NK-92 treated with Interleukin-12 subunit alpha and Interleukin-12 subunit beta, amount 100 ng/mL, for 24 hours (cell line): Measurements from ENCODE around the gene EML6.
"Not testable (repeated sequence)": the region's sequence is repeated elsewhere in the genome, so short reads cannot be mapped to it uniquely, and the experiment has no call there.

Experiments
- DNase-seq: peaks from one replicate; lab custom pipeline; 2025; lab: John Stamatoyannopoulos, UW

Gene EML6

DNA sequence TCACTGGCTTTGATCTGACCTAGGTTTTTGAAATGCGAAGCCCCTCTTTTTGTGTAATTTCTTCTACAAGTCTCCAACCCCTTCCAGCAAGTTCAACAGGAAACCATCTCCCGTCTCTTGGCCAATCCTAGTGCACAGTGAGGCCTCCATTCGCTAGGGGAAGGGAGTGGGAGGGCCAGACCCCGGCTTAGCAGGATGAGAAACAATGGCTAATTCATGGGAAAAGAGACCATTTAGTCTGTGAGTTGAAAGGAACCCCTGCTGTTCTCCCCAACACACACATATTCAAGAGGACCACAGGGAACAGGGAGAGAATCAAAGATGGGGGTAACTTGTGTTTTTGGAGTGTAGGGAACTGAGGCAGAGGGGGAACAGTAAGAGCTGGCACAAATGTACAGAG lies 243.8 kb downstream of the EML6 start:
- no peak for DNase-seq

DNA sequence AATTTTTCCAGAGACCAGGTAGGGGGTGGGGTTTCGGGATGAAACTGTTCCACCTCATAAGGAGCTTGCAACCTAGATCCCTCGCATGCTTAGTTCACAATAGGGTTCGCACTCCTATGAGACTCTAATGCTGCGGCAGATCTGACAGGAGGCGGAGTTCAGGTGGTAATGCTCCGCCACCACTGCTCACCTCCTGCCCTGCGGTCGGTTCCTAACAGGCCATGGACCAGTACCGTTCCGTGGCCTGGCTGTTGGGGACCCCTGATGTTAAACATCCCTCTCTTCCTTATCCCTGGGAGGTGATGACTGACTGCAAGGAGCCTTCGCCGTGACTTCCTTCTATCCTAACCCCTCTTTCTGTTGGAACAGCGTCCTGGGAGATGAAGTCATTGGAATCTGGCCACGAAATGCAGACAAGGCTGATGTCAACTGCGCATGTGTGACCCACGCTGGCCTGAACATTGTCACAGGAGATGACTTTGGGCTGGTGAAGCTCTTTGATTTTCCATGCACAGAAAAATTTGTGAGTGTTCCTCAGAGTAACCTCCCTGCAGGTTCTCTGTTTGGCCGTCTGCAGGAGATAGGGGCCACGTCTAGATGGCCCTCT lies 244.4 kb downstream of the EML6 start:
- no peak for DNase-seq

- no peak for DNase-seq
These were observed 245.2 kb downstream of the EML6 start for GRCh38 chr2:54968561-54969218.

DNA sequence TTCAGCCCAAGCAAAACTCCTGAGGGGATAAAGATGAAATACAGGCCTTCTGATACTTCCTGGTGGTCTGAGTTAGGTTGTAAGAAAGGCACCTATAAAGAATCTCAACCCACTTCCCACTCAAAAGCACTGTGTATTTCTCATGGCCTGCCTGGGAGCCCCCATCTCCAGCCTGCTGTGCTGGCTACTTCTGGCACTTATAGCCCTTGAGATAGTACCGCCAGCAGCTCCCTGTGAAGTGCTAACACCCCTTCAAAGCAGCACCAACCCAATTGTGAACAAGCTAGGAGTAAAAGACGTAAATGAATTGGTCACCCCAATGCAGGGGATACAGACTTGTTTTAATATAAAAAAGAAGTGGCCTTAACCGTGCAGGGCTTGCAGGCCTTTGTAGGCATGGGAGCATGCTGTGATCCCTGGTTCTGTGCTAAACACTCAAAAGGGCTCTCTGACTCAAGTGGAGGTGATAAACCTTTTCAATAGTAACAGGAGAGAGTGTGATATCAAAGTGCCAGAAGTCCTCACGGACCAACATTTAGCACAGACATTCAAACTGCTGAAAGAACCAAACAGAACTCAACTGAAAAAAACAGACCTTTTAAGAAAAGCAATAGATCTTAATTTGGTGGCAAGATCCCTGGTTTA lies 246.0 kb downstream of the EML6 start:
- DNase-seq = no peak

DNA sequence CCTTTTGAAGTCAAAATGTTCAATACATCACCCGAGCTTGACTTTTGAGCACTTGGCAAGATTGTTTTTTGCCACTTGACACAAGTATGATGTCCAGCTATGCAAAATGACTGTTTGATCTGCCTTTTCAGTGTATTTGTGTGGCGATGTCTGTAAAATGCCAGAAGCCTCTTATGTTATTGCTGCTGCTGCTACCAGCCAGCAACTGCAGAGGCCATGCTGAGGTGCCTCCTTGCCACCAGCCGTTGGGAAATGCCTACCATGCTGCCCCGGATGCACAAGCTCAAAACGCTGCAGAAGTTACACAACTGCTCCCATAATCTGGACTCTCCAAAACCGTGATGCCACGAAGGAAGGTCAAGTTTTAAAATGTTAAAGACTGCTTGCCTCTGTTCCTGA lies 246.5 kb downstream of the EML6 start:
- no peak for DNase-seq

- no peak for DNase-seq
These were observed 251.7 kb downstream of the EML6 start for GRCh38 chr2:54975175-54975574.

- no peak for DNase-seq
These were observed 252.4 kb downstream of the EML6 start for GRCh38 chr2:54975598-54976492.

- no peak for DNase-seq
These were observed 253.7 kb downstream of the EML6 start for GRCh38 chr2:54977149-54977548.

DNA sequence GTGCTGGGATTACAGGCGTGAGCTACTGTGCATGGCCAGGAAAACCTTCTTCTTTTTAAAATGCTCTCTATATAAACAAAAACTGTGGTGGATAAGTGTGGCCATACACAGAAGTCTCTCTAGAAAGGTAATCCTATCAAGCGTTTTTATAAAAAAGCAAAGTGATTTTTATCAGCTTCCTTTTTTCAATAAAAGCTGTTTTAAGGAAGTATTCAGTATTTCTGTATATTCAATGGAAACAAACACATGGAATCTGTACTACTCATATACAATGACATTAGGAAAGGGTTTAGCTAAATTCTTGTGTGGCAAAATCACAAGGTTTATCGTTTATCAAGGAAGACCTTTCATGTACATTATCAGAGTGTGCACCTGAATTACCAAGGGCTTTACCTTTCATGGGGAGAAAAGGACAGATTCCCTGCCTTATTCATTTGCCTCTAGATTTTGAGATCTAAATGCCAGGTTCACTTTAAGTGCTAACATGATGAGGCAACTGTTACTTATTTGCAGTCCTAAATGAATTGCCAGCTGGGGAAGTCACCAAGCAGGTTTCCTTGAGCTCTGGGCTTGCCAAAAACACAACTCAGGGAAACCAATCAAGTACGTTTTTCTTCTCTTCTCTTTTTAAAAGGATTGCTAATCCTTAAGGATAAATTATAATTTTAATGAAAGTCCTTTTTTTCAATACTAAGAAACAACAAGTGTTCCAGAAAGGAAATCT lies 256.0 kb downstream of the EML6 start:
- no peak for DNase-seq

GRCh38 chr2:54981385-54981784 lies 257.9 kb downstream of the EML6 start:
- DNase-seq = no peak

- DNase-seq = no peak
These were observed 260.1 kb downstream of the EML6 start for GRCh38 chr2:54983345-54984220.

DNA sequence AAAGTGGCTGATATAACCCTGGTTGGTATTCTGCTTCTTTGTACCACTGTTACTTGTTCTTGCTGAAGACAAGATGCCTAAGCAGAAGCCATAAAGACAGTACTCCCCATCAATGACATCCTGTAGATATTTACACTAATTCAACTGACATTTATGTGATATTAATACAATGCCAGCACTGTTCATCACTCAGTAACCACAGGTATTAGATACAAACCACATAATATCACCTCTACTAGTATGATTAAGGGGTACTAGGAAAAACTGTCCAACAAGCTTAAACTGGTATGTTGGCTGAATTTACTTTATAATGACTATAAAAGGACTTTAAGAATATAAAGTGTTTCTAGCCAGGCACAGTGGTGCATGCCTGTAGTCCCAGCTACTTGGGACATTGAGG lies 261.0 kb downstream of the EML6 start:
- DNase-seq = no peak

- no peak for DNase-seq
These were observed 262.8 kb downstream of the EML6 start for GRCh38 chr2:54986264-54986663.

DNA sequence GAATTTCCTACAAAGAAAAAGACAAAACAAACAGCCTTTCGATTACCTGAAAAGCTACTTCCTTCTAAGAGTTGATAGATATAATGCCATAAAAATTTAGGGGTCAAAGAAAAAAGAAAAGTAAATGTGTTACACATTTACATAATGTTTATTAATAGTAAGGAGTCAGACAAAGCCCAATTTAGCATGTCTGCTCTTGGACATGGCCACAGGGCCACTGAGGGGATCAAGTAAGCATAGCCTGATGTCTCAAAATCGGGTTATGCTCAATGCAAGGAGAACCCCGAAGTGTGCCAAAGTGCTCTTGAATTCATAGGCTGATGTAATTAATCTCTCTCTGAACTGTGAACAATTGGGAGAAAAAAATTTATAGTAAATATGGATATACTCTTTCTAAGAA lies 265.1 kb downstream of the EML6 start:
- no peak for DNase-seq

DNA sequence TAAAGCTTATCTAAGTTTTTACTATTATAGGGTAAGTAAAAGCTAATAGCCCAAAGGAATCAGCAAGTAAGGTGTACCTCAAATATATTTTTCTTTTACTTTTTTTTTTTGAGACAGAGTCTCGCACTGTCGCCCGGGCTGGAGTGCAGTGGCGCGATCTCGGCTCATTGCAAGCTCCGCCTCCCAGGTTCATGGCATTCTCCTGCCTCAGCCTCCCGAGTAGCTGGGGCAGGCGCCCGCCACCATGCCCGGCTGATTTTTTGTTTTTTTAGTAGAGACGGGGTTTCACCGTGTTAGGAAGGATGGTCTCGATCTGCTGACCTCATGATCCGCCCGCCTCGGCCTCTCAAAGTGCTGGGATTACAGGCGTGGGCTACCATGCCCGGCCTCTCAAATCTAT lies 267.2 kb downstream of the EML6 start:
- not testable (repeated sequence) for DNase-seq

GRCh38 chr2:54995553-54995952 lies 272.1 kb downstream of the EML6 start:
- no peak for DNase-seq

DNA sequence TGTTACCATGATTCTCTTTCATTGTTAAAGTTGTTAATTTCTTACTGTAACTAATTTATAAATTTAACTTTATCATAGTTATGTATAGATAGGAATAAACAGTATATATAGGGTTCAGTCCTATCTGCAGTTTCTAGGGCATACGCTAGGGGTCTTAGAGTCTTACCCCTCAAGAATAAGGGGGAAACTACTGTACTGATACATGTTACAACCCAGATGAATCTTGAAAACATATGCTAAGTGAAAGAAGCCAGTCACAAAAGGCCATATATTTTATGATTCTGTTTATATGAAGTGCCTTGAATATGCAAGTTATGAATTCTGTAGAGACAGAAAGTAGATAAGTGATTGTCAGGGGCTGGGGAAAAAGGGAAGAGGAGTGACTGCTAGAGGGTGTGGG lies 274.4 kb downstream of the EML6 start:
- DNase-seq = no peak

- DNase-seq = no peak
These were observed 275.7 kb downstream of the EML6 start for GRCh38 chr2:54999182-54999581.

GRCh38 chr2:55000341-55000740 lies 276.9 kb downstream of the EML6 start:
- no peak for DNase-seq

DNA sequence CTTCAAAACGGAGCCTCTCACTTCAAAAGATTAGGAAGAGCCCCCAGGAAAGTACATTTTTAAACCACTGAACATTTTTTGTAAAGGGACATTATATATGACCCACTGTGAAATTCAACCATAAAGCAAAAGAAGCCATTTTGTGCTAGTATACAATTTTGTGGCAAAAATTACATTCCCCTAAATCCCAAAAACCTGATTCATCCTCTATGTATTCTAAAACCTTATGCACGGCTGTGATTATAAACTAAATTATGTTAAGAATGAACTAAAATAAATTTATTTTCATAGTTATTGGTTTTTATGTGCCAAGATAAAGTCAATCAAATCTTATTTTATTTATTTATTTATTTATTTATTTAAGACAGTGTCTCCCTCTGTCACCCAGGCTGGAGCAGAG lies 278.3 kb downstream of the EML6 start:
- DNase-seq = no peak
